HepG2 (cell line): ENCODE measurements around the gene NEURL1B. TPM values are rescaled to one million over a fixed set of nuclear protein-coding genes. Genes with fewer than 3 reads are reported as not detected.

Source experiments
- DMAP1 ChIP-seq: IDR thresholded peaks from 2 replicates; pipeline ENCODE4 v1.6.1; 2016
- ELF3 ChIP-seq: IDR thresholded peaks from 2 replicates; pipeline ENCODE4 v1.6.1; 2016; ENCODE audit warnings: missing genetic modification reagents, missing compliant biosample characterization
- ETV6 ChIP-seq: sonication (generic); formaldehyde crosslinking; conservative IDR thresholded peaks from 2 replicates; pipeline ENCODE4 v1.4.0; 2020; ENCODE audit warnings: missing genetic modification reagents
- GABPB1 ChIP-seq: IDR thresholded peaks from 2 replicates; pipeline ENCODE4 v1.6.1; 2016; ENCODE audit warnings: mild to moderate bottlenecking, missing genetic modification reagents, moderate library complexity, missing compliant biosample characterization
- PRMT3 ChIP-seq: sonication (generic); formaldehyde crosslinking; IDR thresholded peaks from 2 replicates; pipeline ENCODE4 v1.8.1; 2022; ENCODE audit warnings: low read depth, mild to moderate bottlenecking, moderate library complexity, missing genetic modification reagents, borderline replicate concordance
- TIGD3 ChIP-seq: sonication (generic); formaldehyde crosslinking; IDR thresholded peaks from 2 replicates; pipeline ENCODE4 v1.5.1; 2020; ENCODE audit warnings: mild to moderate bottlenecking, missing genetic modification reagents, borderline replicate concordance
- ZFP91 ChIP-seq: sonication (generic); formaldehyde crosslinking; IDR thresholded peaks from 2 replicates; pipeline ENCODE4 v1.9.0; 2022; ENCODE audit warnings: missing genetic modification reagents, mild to moderate bottlenecking, borderline replicate concordance
- ZNF296 ChIP-seq: sonication (generic); formaldehyde crosslinking; conservative IDR thresholded peaks from 2 replicates; pipeline ENCODE4 v1.5.0; 2020; ENCODE audit warnings: mild to moderate bottlenecking, missing genetic modification reagents
- ZNF547 ChIP-seq: sonication (generic); formaldehyde crosslinking; IDR thresholded peaks from 2 replicates; pipeline ENCODE4 v1.5.1; 2020; ENCODE audit warnings: mild to moderate bottlenecking, missing genetic modification reagents
- ZNF552 ChIP-seq: sonication (generic); formaldehyde crosslinking; IDR thresholded peaks from 2 replicates; pipeline ENCODE4 v1.9.0; 2022; ENCODE audit warnings: missing genetic modification reagents, mild to moderate bottlenecking, borderline replicate concordance
- polyA plus RNA-seq, 8 experiments: library from polyadenylated mRNA; depleted of rRNA in 3 of 8; stranded (reverse) in 7 of 8; unstranded in 1 of 8; fragments of >200 nt; fragmentation: Illumina TruSeq in 4 of 8; extraction: Trizol in 4 of 8; gene quantifications; 2 replicates each; pipeline versions ENCODE4 v1.2.1 to v1.2.3, GENCODE V29; 2011 to 2016; ENCODE audit warnings: low read depth in 4 of 8, missing spikeins in 1 of 8, mixed read lengths in 1 of 8; ENCODE audit not compliant: insufficient read depth in 1 of 8
- total RNA-seq, 5 experiments: library from RNA; depleted of rRNA; stranded (reverse); fragments of >200 nt; fragmentation: Illumina TruSeq; extraction: Trizol; gene quantifications; 2 replicates each; pipeline ENCODE4 v1.2.3, GENCODE V29; 2016; ENCODE audit warnings: low read depth in 1 of 5

Gene NEURL1B
- total and polyA plus RNA-seq, 2 of the 13 experiments (the other 11 are each of a cell fraction or from before 2014, with no cell fraction given), result 0.09 to 0.13 TPM

GRCh38 chr5:172733131-172733973, 92.3 kb downstream of the NEURL1B start (continued):
- peak; percentile 17; the same call in 1 of the 2 replicates for TF ChIP-seq DMAP1
- TF ChIP-seq ELF3 (CRISPR knock-in tag), result 0 out of 2 replicates have a peak, but pooled peaks have one; percentile 30
- no peak for TF ChIP-seq PRMT3 (CRISPR knock-in tag)
- TF ChIP-seq TIGD3 (CRISPR knock-in tag), result no peak
- peak; percentile 42; the same call in 1 of the 2 replicates for TF ChIP-seq ZNF547 (CRISPR knock-in tag)
- peak; percentile 26; the same call in 1 of the 2 replicates for TF ChIP-seq GABPB1 (CRISPR knock-in tag)
- peak; percentile 35; the same call in 1 of the 2 replicates for TF ChIP-seq ZFP91 (CRISPR knock-in tag)
- 0 out of 2 replicates have a peak, but pooled peaks have one; percentile 51 for TF ChIP-seq ZNF296 (CRISPR knock-in tag)
- 0 out of 2 replicates have a peak, but pooled peaks have one; percentile 23 for TF ChIP-seq ETV6 (CRISPR knock-in tag)
- no peak for TF ChIP-seq ZNF552 (CRISPR knock-in tag)
